ENCODE measurements around the gene SHROOM3.

The SHROOM3 gene

GRCh38 chr4:76570141-76570973 lies 135.3 kb downstream of the SHROOM3 start:
- no peak for DNase-seq (ENCODE audit: low spot score)

- no peak for DNase-seq (ENCODE audit: low spot score)
Observed at GRCh38 chr4:76571274-76571673, 136.2 kb downstream of the SHROOM3 start.

- no peak for DNase-seq (ENCODE audit: low spot score)
Observed at GRCh38 chr4:76572224-76572623, 137.2 kb downstream of the SHROOM3 start.

GRCh38 chr4:76576824-76577223 lies 141.8 kb downstream of the SHROOM3 start:
- DNase-seq (ENCODE audit: low spot score): no peak

GRCh38 chr4:76578002-76578560 lies 143.1 kb downstream of the SHROOM3 start:
- no peak for DNase-seq (ENCODE audit: low spot score)

- DNase-seq (ENCODE audit: low spot score): no peak
Observed at GRCh38 chr4:76579596-76580375, 144.8 kb downstream of the SHROOM3 start.

GRCh38 chr4:76581077-76581962 lies 146.3 kb downstream of the SHROOM3 start:
- DNase-seq (ENCODE audit: low spot score): no peak

- DNase-seq (ENCODE audit: low spot score): no peak
Observed at GRCh38 chr4:76582074-76582816, 147.2 kb downstream of the SHROOM3 start.

GRCh38 chr4:76582817-76583087 lies 147.7 kb downstream of the SHROOM3 start:
- DNase-seq (ENCODE audit: low spot score): no peak

- no peak for DNase-seq (ENCODE audit: low spot score)
Observed at GRCh38 chr4:76584241-76585152, 149.5 kb downstream of the SHROOM3 start.

GRCh38 chr4:76585272-76585671 lies 150.2 kb downstream of the SHROOM3 start:
- peak; percentile 37 for DNase-seq (ENCODE audit: low spot score)

GRCh38 chr4:76585897-76586360 lies 150.9 kb downstream of the SHROOM3 start:
- peak; percentile 95 for DNase-seq (ENCODE audit: low spot score)

- no peak for DNase-seq (ENCODE audit: low spot score)
Observed at GRCh38 chr4:76588274-76588673, 153.2 kb downstream of the SHROOM3 start.

GRCh38 chr4:76589402-76589801 lies 154.4 kb downstream of the SHROOM3 start:
- DNase-seq (ENCODE audit: low spot score): no peak

- peak; percentile 87 for DNase-seq (ENCODE audit: low spot score)
Observed at GRCh38 chr4:76589872-76590797, 155.1 kb downstream of the SHROOM3 start.

- DNase-seq (ENCODE audit: low spot score): no peak
Observed at GRCh38 chr4:76590798-76591281, 155.8 kb downstream of the SHROOM3 start.

- no peak for DNase-seq (ENCODE audit: low spot score)
Observed at GRCh38 chr4:76591992-76592391, 157.0 kb downstream of the SHROOM3 start.

- DNase-seq (ENCODE audit: low spot score): no peak
Observed at GRCh38 chr4:76592460-76592859, 157.4 kb downstream of the SHROOM3 start.

- DNase-seq (ENCODE audit: low spot score): no peak
Observed at GRCh38 chr4:76594173-76594572, 159.1 kb downstream of the SHROOM3 start.

All from cerebellar cortex (tissue), 1 donor.